G401 (cell line): Measurements from ENCODE around the gene MAVS. TPM values are rescaled to one million over a fixed set of nuclear protein-coding genes. Genes with fewer than 3 reads are reported as not detected.

Experiments
- DNase-seq: peaks from one replicate; pipeline ENCODE4 v3.0.0-alpha.2; 2015; ENCODE audit warnings: low spot score
- in situ Hi-C: cut with HindIII; loops from 2 replicates; pipeline ENCODE4 v1.10.0; 2016; ENCODE audit warnings: low sequenced_read_pairs, mixed read lengths
- total RNA-seq: library from RNA; depleted of rRNA; stranded (reverse); fragments of >200 nt; shearing (Covaris generic); gene quantifications from 2 replicates; pipeline ENCODE4 v1.2.3, GENCODE V29; 2014; rRNA removed

MAVS gene
- total RNA-seq: 14.1 and 16.3 TPM in 2 replicates

- peak; percentile 89 for DNase-seq
- in situ Hi-C loops: no loop called here
Measured at GRCh38 chr20:3846740-3847428, at the start of gene MAVS. Gene MAVS, plus strand, starts transcription at chr20:3846834. Its CDS starts 7,791 bp downstream, at chr20:3854625.

GRCh38 chr20:3797226-3797545 lies 49.4 kb upstream of the MAVS start:
- no peak for DNase-seq
- in situ Hi-C loops: no loop called here

GRCh38 chr20:3797592-3798372 lies 48.9 kb upstream of the MAVS start:
- DNase-seq: no peak
- in situ Hi-C loops: no loop called here

- in situ Hi-C loops: no loop called here
- DNase-seq: no peak
Measured at GRCh38 chr20:3798373-3798768, 48.3 kb upstream of the MAVS start.

- no peak for DNase-seq
- in situ Hi-C loops: no loop called here
Measured at GRCh38 chr20:3798908-3799248, 47.8 kb upstream of the MAVS start.

GRCh38 chr20:3800256-3800877 lies 46.3 kb upstream of the MAVS start:
- in situ Hi-C loops: no loop called here
- no peak for DNase-seq

GRCh38 chr20:3800878-3801260 lies 45.8 kb upstream of the MAVS start:
- no peak for DNase-seq
- in situ Hi-C loops: no loop called here

GRCh38 chr20:3801299-3801698 lies 45.3 kb upstream of the MAVS start:
- in situ Hi-C loops: no loop called here
- no peak for DNase-seq

- in situ Hi-C loops: no loop called here
- DNase-seq: no peak
Measured at GRCh38 chr20:3801846-3802245, 44.8 kb upstream of the MAVS start.

GRCh38 chr20:3802524-3803239 lies 44.0 kb upstream of the MAVS start:
- no peak for DNase-seq
- in situ Hi-C loops: no loop called here

GRCh38 chr20:3803289-3803688 lies 43.3 kb upstream of the MAVS start:
- in situ Hi-C loops: no loop called here
- DNase-seq: no peak

GRCh38 chr20:3803854-3804253 lies 42.8 kb upstream of the MAVS start:
- in situ Hi-C loops: no loop called here

GRCh38 chr20:3804254-3804751 lies 42.3 kb upstream of the MAVS start:
- in situ Hi-C loops: no loop called here
- DNase-seq: no peak

More at GRCh38 chr20:3803854-3804253, 42.8 kb upstream of the MAVS start:
- DNase-seq: peak; percentile 76

GRCh38 chr20:3804781-3805180 lies 41.9 kb upstream of the MAVS start:
- no peak for DNase-seq
- in situ Hi-C loops: no loop called here

- no peak for DNase-seq
- in situ Hi-C loops: no loop called here
Measured at GRCh38 chr20:3808544-3808943, 38.1 kb upstream of the MAVS start.

GRCh38 chr20:3811467-3812258 lies 35.0 kb upstream of the MAVS start:
- in situ Hi-C loops: no loop called here
- peak; percentile 98 for DNase-seq

GRCh38 chr20:3812259-3812681 lies 34.4 kb upstream of the MAVS start:
- DNase-seq: no peak
- in situ Hi-C loops: no loop called here

GRCh38 chr20:3812975-3813847 lies 33.4 kb upstream of the MAVS start:
- DNase-seq: no peak
- in situ Hi-C loops: no loop called here
